Adrenal gland (tissue), 12 donors: Measurements from ENCODE around the gene ENC1. TPM values are rescaled to one million over a fixed set of nuclear protein-coding genes. Genes with fewer than 3 reads are reported as not detected.

Experiments used
- DNase-seq, 7 donors: peaks; one replicate each; pipeline ENCODE4 v3.0.0-alpha.2; 2019 to 2020
- H3K27ac ChIP-seq, 5 donors: fragments of 200-600 bp; sonication (generic) in 4 of 5; 1 replicate in 3 of 5; 2 replicates in 2 of 5; pipeline versions ENCODE4 v1.5.1 to v1.8.0; 2016 to 2020; ENCODE audit warnings: mild to moderate bottlenecking in 1 of 5
- H3K27me3 ChIP-seq: fragments of 200-600 bp; 2 replicates; pipeline ENCODE4 v1.8.0; 2021
- H3K36me3 ChIP-seq, 2 donors: fragments of 200-600 bp; replicated peaks in 1 of 2; 1 replicate in 1 of 2; 2 replicates in 1 of 2; pipeline versions ENCODE4 v1.5.1 to v1.8.0; 2018 to 2022
- H3K4me1 ChIP-seq, 2 donors: fragments of 200-600 bp; replicated peaks in 1 of 2; 1 replicate in 1 of 2; 2 replicates in 1 of 2; pipeline versions ENCODE4 v1.5.1 to v1.8.0; 2018 to 2021
- H3K4me3 ChIP-seq, 4 donors: fragments of 200-600 bp; sonication (generic) in 3 of 4; one replicate each; pipeline ENCODE4 v1.5.1; 2016 to 2018
- H3K9me3 ChIP-seq, 3 donors: fragments of 200-600 bp; sonication (generic) in 1 of 3; replicated peaks in 1 of 3; 1 replicate in 2 of 3; 2 replicates in 1 of 3; pipeline versions ENCODE4 v1.5.1 to v1.8.0; 2016 to 2021
- POLR2A ChIP-seq, 2 donors: fragments of 450-650 bp; IDR thresholded peaks; one replicate each; pipeline ENCODE4 v1.6.1; 2017; ENCODE audit warnings: antibody characterized with exemption in 2 of 2, mild to moderate bottlenecking in 2 of 2, moderate library complexity in 1 of 2
- WGBS, 4 donors: extraction: QIAGEN DNeasy Blood & Tissue Kit in 2 of 4; methylation state at CpG; one replicate each; pipeline versions ENCODE4 v1.1.5 to v1.1.7; 2013 to 2017; 5-methylcytosine and 5-hydroxymethylcytosine counted together
- intact Hi-C, 2 donors: fragments of 100-400 bp; cut with DNase I; formaldehyde crosslinking; loops; one replicate each; pipeline versions ENCODE4 v1.14.1 to v1.15.0; 2022 to 2023
- polyA plus RNA-seq, 3 donors: library from polyadenylated mRNA; stranded (reverse); fragments of 200-250 nt in 2 of 3; fragments of 350-450 nt in 1 of 3; fragmentation: Illumina TruSeq in 1 of 3; extraction: RNeasy Lipid Tissue Mini Kit (QIAGEN cat#74804) in 1 of 3; gene quantifications; one replicate each; pipeline ENCODE4 v1.2.3, GENCODE V29; 2013 to 2014
- total RNA-seq, 9 donors: library from RNA; depleted of rRNA in 4 of 9; stranded (reverse); fragments of >200 nt in 4 of 9; fragments of 120-200 nt in 1 of 9; fragmentation: NEBNext Ultra II Directional in 1 of 9; extraction: Animal tissue kit (Norgen Biotek cat#: 25700) in 1 of 9; gene quantifications; one replicate each; pipeline versions ENCODE4 v1.1.0 to v1.2.4, GENCODE V29; 2013 to 2023
- TF ChIP-seq, protein P1 (sequence below), 6 experiments: fragments of 450-650 bp in 4 of 6; fragments of 200-600 bp in 2 of 6; sonication (generic) in 1 of 6; IDR thresholded peaks; 1 replicate in 5 of 6; 2 replicates in 1 of 6; pipeline versions ENCODE4 v1.5.1 to v1.8.0; 2016 to 2021; ENCODE audit warnings: antibody characterized with exemption in 6 of 6, mild to moderate bottlenecking in 2 of 6, moderate library complexity in 1 of 6
- donor health status: healthy with polysubstance abuse.
- donor health status: Bipolar disorder and iron deficiency.
- donor health status: DM: yes; HTN: yes; CAD: no.
- donor health status: DM: no; HTN: no; CAD: no.
- donor health status: DM: no; HTN: no; CAD: no.
- donor health status: DM: yes; HTN: yes; CAD: no.

ENC1 gene
- total and polyA plus RNA-seq, 12 donors = 2.1 to 48.7 (median 4.4) TPM

DNA sequence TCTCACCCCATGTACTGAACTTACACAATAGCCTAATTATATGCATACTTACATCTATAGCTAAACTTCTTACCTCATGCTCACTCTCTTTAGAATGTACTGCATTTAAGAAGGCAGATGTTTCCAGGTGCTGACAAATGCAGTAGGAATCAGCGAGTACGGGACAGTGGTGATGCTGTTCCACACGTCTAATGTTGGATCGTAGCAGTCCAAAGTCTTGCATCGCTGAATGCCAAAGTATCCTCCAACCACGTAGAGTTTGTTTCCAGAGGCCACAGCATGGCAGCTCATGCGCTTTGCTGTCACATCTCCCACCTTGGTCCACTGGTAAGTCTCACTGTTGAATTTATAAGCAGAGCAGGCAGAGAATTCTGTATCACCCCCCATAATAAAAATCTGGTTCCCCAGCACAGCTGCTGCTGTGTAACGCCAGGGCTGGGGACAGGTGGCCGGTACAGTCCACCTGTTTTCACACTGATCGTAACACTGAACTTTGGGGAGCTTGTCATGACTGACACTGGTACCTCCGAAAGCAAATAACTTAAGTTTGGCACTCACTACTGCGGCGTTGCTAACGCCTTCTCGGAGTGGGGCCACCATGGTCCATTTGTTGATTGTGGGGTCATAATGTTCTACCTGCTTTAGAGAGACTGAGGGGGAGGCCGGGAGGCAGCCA is 5.8 kb downstream of the ENC1 start:
- intact Hi-C loops = no loop called here
- WGBS, 4 donors = 87 to 99% (median 95%) methylated on average over 8 to 16 of the region's 16 CpGs
- Histone ChIP-seq H3K36me3 (no peaks in the 10 kb centered on the region), H3K9me3 (no peaks in the 10 kb centered on the region), H3K27me3 (no peaks in the 10 kb centered on the region), H3K27ac (no peak overlapping the region), H3K4me1 (peaks cover 9 to 25% of the 10 kb centered on the region in 2 donors), H3K4me3 (no peak overlapping the region)
- DNase-seq = no peak
- TF ChIP-seq POLR2A (IDR thresholded peaks at IDR 0.05) = no peak
- TF ChIP-seq, protein P1, sequence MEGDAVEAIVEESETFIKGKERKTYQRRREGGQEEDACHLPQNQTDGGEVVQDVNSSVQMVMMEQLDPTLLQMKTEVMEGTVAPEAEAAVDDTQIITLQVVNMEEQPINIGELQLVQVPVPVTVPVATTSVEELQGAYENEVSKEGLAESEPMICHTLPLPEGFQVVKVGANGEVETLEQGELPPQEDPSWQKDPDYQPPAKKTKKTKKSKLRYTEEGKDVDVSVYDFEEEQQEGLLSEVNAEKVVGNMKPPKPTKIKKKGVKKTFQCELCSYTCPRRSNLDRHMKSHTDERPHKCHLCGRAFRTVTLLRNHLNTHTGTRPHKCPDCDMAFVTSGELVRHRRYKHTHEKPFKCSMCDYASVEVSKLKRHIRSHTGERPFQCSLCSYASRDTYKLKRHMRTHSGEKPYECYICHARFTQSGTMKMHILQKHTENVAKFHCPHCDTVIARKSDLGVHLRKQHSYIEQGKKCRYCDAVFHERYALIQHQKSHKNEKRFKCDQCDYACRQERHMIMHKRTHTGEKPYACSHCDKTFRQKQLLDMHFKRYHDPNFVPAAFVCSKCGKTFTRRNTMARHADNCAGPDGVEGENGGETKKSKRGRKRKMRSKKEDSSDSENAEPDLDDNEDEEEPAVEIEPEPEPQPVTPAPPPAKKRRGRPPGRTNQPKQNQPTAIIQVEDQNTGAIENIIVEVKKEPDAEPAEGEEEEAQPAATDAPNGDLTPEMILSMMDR (IDR thresholded peaks at IDR 0.05) = no peak

DNA sequence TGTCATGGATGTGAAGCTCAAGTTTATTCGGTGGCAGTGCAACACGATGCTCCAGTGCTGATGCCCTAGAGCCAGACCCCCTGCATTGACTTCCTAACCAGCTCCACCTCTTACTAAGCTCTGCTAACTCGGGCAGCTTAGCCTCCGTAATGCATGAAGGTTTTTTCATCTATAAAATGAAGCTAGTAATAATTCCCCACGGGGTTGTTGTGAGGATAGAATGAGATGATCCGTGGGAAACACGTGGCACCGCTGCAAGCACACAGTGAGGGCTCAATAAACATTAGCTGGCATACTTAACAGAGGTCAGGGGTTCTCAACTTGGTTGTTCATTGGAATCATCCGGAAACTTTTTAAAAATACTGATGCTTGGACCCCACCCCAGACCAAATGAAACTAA is 6.8 kb downstream of the ENC1 start:
- TF ChIP-seq, protein P1 (IDR thresholded peaks at IDR 0.05) = no peak
- Histone ChIP-seq H3K9me3 (no peaks in the 10 kb centered on the region), H3K4me3 (no peak overlapping the region), H3K4me1 (peaks cover 9 to 21% of the 10 kb centered on the region in 2 donors), H3K27me3 (no peaks in the 10 kb centered on the region), H3K27ac (no peak overlapping the region), H3K36me3 (no peaks in the 10 kb centered on the region)
- WGBS, 4 donors = 85 to 91% (median 86%) methylated on average over 9 of the region's 9 CpGs
- intact Hi-C loops = no loop called here
- no peak for DNase-seq

DNA sequence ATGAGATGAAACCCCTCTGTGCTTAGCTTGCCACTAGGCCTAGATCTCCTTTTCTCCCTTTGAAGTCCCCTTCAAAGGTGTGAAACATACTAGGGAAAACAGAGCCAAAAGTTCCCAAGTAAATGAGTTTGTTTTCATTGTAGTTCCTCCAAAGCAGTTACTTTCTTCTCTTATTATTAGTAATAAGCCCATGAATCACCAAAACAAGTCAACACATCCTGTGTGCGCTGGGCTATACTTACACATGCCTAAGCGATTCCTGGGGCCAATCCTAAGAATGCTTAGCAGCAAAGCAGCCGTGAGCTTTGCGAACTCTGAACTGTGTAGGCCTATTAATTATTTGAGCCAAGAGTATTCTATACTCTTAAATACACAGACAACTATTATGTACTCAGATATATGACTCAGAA is 7.6 kb downstream of the ENC1 start:
- WGBS, 4 donors = 87 to 97% (median 91%) methylated on average over 4 of the region's 4 CpGs
- Histone ChIP-seq H3K27me3 (no peaks in the 10 kb centered on the region), H3K4me3 (no peak overlapping the region), H3K9me3 (no peaks in the 10 kb centered on the region), H3K36me3 (no peaks in the 10 kb centered on the region), H3K27ac (no peak overlapping the region), H3K4me1 (peaks cover 9 to 21% of the 10 kb centered on the region in 2 donors)
- DNase-seq = no peak
- no peak for TF ChIP-seq POLR2A (IDR thresholded peaks at IDR 0.05)
- TF ChIP-seq, protein P1 (IDR thresholded peaks at IDR 0.05) = no peak
- intact Hi-C loops = no loop called here

DNA sequence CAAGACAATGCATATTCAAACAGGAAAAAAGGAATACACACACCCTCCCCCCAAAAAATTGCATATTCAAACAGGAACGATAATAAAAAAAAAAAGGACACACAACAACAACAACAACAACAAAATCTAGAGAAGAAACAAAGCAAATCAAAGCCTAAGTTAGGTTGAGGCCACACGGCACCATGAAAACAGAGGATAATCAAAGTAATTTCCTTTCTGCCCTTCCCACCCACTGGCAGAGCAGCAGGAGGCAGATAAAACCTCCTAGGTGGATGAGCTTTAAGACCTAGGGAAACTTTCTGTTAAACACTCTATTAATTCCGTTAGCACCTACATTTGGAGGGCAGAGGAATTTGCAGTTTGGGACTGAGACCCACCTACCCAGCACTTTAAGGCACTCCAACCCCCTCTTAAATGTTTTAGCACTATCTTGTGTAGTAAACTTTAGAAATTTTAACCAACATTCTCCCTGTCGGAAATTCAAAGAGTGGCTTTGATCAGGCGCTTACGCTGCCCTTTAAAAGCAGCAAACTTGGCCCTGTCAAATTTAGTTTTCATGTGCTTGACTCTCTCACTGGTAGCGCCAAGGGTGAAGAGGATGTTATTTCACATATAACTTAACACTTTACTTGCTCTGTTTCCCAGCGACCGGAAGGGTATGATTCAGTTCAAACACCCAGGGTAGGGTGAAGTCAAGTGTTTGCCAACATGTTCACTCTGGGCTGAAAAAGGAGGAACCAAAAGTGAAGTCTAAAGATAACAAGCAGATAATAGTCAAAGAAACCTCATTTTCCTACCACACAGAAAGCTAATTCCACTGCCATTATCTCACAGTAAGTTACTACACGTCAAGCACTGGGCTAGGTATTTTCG is 9.2 kb downstream of the ENC1 start:
- DNase-seq = no peak
- Histone ChIP-seq H3K27me3 (no peaks in the 10 kb centered on the region), H3K4me3 (no peak overlapping the region), H3K27ac (no peak overlapping the region), H3K4me1 (peaks cover 9 to 21% of the 10 kb centered on the region in 2 donors), H3K9me3 (no peaks in the 10 kb centered on the region), H3K36me3 (no peaks in the 10 kb centered on the region)
- TF ChIP-seq POLR2A (IDR thresholded peaks at IDR 0.05) = no peak
- TF ChIP-seq, protein P1 (IDR thresholded peaks at IDR 0.05) = no peak
- intact Hi-C loops = no loop called here
- WGBS, 4 donors = 57 to 63% (median 60%) methylated on average over 11 of the region's 11 CpGs
